Effector CD4-positive, alpha-beta T cell (primary cell): Measurements from ENCODE around the gene GABRG3.

Experiments
- DNase-seq: peaks from one replicate; pipeline ENCODE4 v3.0.0-alpha.2; 2020

The GABRG3 gene

GRCh38 chr15:27114473-27114872 is 143.5 kb downstream of the GABRG3 start:
- DNase-seq, result no peak

GRCh38 chr15:27119695-27120266 is 148.8 kb downstream of the GABRG3 start:
- no peak for DNase-seq

DNA sequence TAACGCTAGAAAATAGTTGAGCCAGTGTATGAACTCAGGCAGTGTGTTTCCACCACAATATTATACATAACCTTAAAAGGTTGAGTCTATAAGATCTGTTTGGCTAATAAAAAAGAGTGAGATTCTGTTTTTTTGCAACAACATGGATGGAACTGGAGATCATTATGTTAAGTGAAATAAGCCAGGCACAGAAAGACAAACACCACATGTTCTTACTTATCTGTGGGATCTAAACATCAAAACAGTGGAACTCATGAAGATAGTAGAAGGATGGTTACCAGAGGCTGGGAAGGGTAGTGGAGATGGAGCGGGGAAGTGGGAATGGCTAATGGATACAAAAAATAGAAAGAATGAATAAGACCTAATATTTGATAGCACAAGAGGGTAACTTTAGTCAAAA is 150.7 kb downstream of the GABRG3 start:
- no peak for DNase-seq

GRCh38 chr15:27123291-27123690 is 152.3 kb downstream of the GABRG3 start:
- no peak for DNase-seq

- DNase-seq, result no peak
Observed at GRCh38 chr15:27123808-27124207, 152.8 kb downstream of the GABRG3 start.

DNA sequence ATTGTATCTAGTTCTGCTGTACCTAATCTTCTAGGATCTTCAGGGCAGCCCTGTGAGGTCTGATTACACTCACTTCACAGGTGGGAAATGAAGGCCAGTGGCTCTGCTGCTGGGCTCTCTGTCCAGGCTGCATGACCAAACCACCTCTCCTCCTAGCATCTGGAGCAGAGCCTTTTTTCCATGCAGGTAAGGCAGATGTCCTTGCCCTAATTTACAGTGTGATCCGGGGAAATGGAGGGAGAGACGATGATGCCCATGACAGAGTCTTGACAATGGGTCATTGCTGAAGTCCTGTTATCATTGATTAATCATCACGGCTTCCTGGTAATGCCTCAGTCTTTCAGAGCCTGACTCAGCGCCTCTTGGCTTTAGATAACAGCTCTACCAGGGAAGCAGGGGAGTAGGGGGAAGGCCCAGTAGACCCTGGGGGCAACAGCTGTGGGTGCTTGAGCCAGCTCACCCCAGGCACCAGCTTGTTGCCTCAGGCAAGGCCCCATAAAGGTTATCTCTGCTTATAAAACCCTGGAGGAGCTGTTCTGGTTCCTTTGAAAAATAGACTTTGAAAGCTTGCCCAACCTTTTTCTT is 153.4 kb downstream of the GABRG3 start:
- DNase-seq, result no peak

GRCh38 chr15:27125185-27125584 is 154.2 kb downstream of the GABRG3 start:
- DNase-seq, result no peak

- DNase-seq, result no peak
Observed at GRCh38 chr15:27126449-27126848, 155.5 kb downstream of the GABRG3 start.

DNA sequence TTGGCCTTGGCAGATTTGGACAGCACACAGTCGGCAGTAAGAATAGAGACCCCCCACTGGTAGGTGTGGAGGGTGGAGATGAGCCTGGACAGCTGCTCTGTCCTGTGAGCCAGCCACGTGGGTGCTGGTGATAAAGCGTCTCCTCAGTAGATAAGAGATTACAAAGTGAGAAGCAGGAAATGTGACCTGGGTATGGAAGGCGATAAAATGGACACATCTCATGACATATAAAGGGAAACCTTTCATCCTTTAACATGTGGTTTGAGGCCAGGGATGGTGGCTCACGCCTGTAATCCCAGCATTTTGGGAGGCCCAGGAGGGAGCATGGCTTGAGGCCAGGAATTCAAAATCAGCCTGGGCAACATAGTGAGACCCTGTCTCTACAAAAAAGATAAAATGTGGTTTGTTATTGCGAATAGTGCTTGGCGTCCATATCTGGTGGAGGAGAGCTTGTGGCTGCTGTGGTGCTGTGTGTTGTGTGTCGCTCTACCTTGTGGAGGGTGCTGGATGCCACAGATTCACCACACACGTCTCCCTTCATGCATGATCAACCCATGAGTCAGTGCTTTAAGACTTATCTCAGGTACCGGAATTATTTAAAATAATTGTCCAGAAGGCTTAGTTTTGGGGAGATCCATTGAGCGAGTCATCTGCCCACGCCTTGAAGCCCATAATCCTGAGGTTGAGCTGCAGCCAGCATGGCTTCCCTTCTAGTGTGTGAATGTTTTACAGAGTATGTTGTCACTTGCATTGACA is 157.0 kb downstream of the GABRG3 start:
- no peak for DNase-seq

DNA sequence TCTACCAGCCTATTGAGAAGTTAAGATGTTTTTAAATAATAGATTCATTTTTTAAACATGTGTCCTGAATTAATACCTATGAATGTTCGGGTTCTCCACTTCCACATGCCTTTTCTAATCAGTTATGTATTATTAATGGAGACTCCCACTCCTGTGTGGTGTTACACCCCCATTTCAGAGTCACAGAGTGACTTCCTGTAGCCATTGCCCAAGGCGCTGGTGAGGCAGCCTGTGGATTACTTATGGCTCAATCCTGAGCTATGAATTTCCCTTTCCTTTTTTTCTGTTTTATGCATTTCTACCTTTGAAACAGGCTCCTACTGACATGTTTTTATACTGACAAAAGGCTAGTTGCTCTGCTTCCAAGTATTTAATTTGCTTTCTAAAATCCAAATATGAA is 162.3 kb downstream of the GABRG3 start:
- DNase-seq, result no peak

DNA sequence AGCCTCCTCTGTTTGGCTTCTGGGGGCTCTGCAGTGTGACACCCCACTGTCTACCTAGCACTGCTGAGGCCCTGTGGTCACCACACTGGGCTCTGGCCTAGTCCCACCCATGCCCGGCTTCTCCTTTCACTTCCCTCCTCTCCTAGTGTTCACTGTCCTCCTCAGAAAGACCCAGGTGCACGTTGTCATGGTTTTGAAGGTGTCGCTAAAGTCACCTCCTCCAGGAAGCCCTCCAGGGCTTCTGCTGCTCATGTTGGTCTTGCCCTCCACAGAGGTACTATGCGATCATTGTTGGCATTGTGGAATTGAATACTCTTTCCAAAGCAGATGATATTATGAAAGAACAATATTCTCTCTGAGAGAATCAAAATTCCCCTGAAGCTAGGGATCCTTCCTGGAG is 163.5 kb downstream of the GABRG3 start:
- no peak for DNase-seq

DNA sequence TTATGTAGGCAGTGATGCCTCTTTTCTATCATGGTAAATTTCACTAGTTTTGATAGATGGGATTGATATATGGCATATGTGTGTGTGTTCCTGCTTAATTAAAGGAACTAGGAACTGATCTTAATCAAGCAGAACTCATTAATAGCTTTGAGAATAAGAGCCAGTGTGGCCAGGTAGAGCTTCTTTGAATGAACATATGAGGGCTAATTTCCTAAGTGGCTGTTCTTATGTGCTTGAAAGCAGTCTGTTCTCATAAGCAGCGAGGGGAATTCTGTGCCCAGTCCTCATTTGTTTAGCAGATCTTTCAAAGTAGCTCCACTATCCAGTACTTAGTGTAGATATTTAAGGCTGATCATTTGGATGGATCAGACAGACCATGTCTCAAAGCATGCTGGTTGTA is 164.2 kb downstream of the GABRG3 start:
- no peak for DNase-seq

DNA sequence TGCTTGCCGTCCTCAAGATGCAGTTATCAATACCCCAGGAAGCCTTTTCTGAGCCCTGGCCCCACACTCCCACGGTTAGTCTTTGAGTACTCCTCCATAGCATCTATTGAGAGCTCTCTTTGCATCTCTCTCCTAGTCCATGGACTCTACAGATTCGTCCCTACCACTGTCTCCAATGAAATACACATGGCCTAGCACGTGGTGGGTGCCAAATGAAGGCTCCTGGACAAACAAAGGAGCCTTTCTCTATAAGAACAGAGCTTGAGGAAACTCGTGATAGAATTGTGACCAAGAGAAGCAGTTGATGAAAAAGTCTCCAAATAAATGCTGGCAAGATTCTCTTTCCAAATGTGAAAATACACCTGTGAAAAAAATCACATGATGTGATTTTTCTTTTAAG is 166.1 kb downstream of the GABRG3 start:
- DNase-seq, result no peak

DNA sequence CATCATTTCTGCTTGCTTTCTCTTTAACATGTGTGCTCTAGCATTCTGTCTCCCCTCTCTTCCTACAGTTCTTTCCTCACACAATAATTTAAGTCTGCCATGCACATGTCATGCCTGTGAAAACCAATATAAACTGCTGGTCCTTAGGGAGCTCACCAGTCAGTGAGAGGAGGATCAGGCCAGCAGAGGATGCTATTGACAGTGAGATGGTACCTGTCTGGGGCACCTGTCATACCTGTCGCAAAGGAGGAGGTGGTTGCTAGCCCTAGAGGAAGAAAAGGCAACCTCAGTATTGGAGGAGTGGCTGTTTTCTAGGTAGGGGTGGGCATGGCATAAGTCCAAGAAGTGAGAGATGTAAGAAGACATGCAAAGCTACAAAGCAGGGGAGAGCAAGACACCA is 194.6 kb downstream of the GABRG3 start:
- no peak for DNase-seq

- no peak for DNase-seq
Observed at GRCh38 chr15:27166917-27167316, 195.9 kb downstream of the GABRG3 start.

DNA sequence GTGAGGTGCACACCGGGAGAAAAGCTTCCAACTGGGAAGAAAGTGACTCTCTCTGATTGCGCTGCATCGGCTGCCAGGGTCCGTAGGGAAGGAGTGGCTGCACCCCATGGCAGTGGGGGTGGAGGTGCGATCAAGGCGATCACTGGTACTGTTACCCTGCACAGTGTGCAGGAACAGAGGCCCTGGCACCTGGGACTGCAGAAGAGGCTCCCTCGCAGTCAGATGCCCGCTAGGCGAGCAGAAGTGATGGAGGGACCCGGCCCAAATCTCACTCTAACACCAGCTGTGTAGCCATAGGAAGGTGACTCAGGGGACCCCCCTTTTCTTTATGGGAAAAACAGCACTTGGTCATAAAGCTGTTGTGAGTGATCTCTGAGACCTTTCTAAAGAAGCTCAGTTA is 196.8 kb downstream of the GABRG3 start:
- DNase-seq, result no peak

DNA sequence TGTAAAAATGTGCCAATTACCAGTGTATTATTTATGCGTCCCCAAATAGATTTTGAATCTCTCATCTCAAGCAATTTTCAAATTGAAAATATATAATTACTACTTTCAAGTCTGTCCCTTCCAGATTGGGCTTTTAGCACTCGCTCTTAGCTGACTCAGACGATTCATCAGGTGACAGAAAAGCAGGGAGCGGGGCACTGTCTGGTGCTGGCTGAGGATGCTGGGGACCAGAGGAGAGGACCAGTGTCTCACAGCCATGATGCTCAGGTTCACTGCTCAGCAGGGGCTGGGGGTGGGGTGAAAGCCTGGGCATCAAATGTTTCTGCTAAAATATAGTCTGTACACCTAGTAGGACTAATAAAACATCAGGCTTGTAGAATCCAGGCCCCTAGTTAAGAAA is 199.9 kb downstream of the GABRG3 start:
- DNase-seq, result no peak

DNA sequence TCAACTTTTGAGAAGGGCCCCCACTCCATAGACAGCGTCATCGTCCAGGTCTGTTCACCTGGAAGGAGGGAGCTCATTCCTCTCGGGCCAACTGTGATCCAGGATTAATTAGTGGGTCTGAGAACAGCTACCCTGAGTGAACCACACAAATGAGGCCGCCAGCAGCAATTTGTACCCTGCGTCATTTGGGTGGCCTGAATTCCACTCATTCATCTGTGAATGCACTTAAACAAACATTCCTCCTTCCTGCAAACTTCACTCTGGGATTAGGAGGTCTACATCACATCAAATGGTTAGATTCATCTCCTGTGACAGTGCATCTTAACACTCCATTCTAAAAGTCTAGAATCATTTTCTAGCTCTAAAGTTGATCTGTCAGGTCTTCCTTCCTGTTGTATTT is 201.8 kb downstream of the GABRG3 start:
- DNase-seq, result no peak

GRCh38 chr15:27175472-27176153 is 204.6 kb downstream of the GABRG3 start:
- DNase-seq, result no peak

DNA sequence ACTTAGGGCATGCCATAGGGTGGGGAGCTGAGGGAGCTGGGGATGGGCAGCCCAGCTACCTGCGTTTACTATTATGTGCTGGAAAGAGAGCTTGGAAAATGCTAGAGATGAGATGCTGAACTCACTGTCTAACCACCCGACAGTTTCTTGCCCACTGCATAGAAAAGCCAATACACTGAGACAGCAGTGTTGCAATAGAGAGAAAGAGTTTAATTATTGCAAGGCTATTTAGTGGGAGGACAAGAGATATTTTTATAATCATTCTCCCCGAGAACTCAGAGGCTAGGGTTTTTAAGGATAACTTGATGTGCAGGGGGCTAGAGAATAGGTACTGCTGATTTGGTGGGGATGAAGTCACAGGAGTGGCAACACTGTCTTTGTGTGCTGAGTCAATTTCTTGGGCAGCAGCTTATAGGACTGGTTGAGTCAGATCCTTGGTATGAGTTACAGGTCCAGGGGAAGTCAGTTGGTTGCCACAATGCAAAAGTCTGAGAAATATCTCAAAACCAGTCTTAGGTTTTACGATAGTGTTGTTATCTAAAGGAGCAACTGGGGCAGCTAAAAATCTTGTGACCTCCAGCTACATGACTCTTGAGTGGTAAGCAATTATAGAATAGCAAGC is 205.9 kb downstream of the GABRG3 start:
- DNase-seq, result no peak

DNA sequence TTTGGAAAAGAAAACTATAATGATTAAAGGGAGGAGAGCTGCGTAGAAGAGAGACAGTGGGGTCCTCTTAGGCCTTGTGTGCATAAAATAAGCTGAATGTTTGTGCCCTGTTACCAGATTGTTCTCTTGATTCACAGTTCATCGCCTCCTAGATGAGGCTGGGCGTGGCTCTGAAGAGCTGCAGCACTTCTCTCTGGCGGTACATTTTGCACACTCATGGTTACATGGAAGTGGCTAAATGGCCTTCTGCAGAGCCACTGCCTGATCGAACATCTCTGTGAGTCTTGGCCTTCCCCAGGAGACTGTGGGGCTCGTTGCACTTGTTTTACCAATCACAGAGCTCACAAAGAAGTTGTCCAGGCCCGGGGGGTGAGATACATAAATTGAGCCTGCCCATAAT is 208.8 kb downstream of the GABRG3 start:
- DNase-seq, result no peak

DNA sequence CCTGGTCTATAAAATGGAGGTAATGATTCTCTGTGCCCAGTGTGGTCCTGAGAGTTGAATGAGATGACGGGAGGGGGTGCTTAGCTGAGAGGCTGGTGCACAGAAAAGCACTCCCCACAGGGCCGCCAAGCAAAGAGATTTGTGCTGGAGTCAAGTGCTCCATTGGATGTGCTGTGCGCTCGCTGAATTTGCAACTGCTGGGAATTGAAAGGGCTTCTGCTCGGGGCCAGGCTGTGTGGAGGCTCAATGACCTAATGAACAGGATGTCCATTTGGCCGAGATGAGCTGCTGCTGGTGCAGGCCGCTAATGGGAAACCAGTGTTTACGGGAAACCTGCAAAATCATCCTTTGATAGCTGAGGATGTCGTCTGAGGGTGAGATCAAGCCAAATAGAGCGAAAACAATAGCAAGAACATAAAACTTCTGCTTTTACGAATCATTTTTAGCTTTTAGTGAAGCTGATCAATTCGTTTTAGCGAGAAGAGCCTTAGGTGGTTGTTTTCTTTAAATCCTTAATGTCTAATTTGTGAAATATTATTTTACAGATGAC is 211.7 kb downstream of the GABRG3 start:
- DNase-seq, result no peak

DNA sequence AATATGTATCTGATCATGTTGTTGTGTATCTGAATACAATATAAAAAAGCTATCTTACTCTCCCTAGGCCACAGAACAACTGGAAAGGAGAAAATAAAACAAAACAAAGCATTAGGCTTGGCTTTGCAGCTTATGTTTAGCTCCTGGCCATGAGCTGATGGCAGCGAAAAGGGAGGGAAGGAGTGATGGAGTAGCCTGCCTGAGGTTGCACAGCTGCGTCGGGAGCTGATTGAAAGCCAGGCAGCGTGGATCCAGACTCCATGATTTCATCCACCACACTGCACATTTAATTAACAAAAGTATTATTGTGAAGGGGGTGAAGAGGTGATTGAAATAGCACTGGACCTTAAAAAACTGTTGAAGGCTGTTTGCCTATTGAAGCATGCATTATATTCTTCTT is 212.2 kb downstream of the GABRG3 start:
- no peak for DNase-seq
